MM.1S (cell line): ENCODE results near the gene KRTAP10-6.

ENCODE experiments used
- DNase-seq: peaks from one replicate; pipeline ENCODE4 v3.0.0-alpha.2; 2015
- H2AFZ ChIP-seq: fragments of 300-600 bp; sonication (generic); 2 replicates; pipeline ENCODE4 v1.6.0; 2016; ENCODE audit warnings: antibody characterized with exemption, low read length
- H3F3A ChIP-seq: fragments of 300-600 bp; sonication (generic); 2 replicates; pipeline ENCODE4 v1.6.1; 2016; ENCODE audit warnings: mild to moderate bottlenecking, antibody characterized with exemption, low read length, moderate library complexity, mixed read lengths; ENCODE audit not compliant: insufficient read depth
- H3K27ac ChIP-seq: fragments of 300-600 bp; sonication (generic); 2 replicates; pipeline ENCODE4 v1.5.1; 2016; ENCODE audit warnings: mild to moderate bottlenecking, low read length
- H3K27me3 ChIP-seq: fragments of 300-600 bp; sonication (generic); replicated peaks from 2 replicates; pipeline ENCODE4 v1.6.0; 2016; ENCODE audit warnings: low read length; ENCODE audit not compliant: insufficient read depth
- H3K36me3 ChIP-seq: fragments of 300-600 bp; sonication (generic); replicated peaks from 2 replicates; pipeline ENCODE4 v1.6.1; 2016; ENCODE audit warnings: mild to moderate bottlenecking, low read length, mixed read lengths; ENCODE audit not compliant: insufficient read depth
- H3K4me1 ChIP-seq: fragments of 300-600 bp; sonication (generic); 2 replicates; pipeline ENCODE4 v1.6.1; 2016; ENCODE audit warnings: low read length, mixed read lengths
- H3K4me2 ChIP-seq: fragments of 300-600 bp; sonication (generic); 2 replicates; pipeline ENCODE4 v1.6.0; 2016; ENCODE audit warnings: low read depth, low read length
- H3K4me3 ChIP-seq: fragments of 300-600 bp; sonication (generic); 2 replicates; pipeline ENCODE4 v1.5.1; 2016; ENCODE audit warnings: low read length, mixed read lengths
- H3K79me2 ChIP-seq: fragments of 300-600 bp; sonication (generic); 2 replicates; pipeline ENCODE4 v1.6.1; 2016; ENCODE audit warnings: mixed run types, low read length, mixed read lengths
- H3K9ac ChIP-seq: fragments of 300-600 bp; sonication (generic); 2 replicates; pipeline ENCODE4 v1.6.1; 2016; ENCODE audit warnings: low read length, mixed read lengths
- H3K9me2 ChIP-seq: fragments of 300-600 bp; sonication (generic); replicated peaks from 2 replicates; pipeline ENCODE4 v1.6.1; 2016; ENCODE audit warnings: mild to moderate bottlenecking, low read length, mixed read lengths; ENCODE audit not compliant: insufficient read depth
- H3K9me3 ChIP-seq: fragments of 300-600 bp; sonication (generic); replicated peaks from 2 replicates; pipeline ENCODE4 v1.6.1; 2016; ENCODE audit warnings: mild to moderate bottlenecking, low read length, mixed read lengths; ENCODE audit not compliant: insufficient read depth
- H4K20me1 ChIP-seq: fragments of 300-600 bp; sonication (generic); 2 replicates; pipeline ENCODE4 v1.6.1; 2016; ENCODE audit warnings: mild to moderate bottlenecking, low read length, moderate library complexity, mixed read lengths; ENCODE audit not compliant: insufficient read depth
- EZH2 ChIP-seq: fragments of 300-600 bp; sonication (generic); optimal IDR thresholded peaks from 2 replicates; pipeline ENCODE3; 2017; ENCODE audit warnings: low read depth, mild to moderate bottlenecking, antibody characterized with exemption, low read length, mixed read lengths
- EZH2phosphoT487 ChIP-seq: fragments of 300-600 bp; sonication (generic); IDR thresholded peaks from 2 replicates; pipeline ENCODE4 v1.6.1; 2018; ENCODE audit warnings: antibody characterized with exemption, low read length
- TF ChIP-seq, protein P1 (sequence below): fragments of 300-600 bp; sonication (generic); IDR thresholded peaks from 2 replicates; pipeline ENCODE4 v1.5.1; 2016; ENCODE audit warnings: antibody characterized with exemption, low read length, mixed read lengths

Gene KRTAP10-6

DNA sequence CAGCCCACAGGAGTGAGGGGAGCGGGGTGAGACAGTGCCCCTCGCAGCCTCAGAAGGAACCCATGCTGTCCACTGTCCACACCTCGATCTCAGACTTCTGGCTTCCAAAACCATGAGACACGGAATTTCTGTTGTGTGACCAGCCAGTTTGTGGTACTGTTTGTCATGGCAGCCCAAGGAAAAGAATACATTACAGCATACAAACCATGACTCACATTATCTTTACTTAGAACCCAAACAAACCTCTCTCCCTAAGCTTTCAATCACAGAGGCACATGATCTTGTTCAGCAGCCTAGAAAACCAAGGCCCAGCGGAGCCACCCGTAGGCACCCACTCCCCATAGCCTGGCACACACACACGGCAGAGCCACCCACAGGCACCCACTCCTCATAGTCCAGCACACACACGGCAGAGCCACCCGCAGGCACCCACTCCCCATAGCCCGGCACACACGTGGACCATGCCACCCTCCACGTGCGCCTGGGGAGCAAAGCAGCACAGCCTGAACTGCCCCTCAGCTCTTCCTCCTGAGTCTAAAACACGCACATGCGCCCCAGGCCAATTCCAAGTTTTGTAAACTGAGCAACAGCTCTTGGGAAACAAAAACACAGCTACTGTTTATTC is 19.2 kb downstream of the KRTAP10-6 start:
- H3K36me3 ChIP-seq: no peaks in the 10 kb centered on the region
- H3K9ac ChIP-seq: no peak overlapping the region
- no peaks in the 10 kb centered on the region for H3F3A ChIP-seq
- no peaks in the 10 kb centered on the region for H3K9me3 ChIP-seq
- peaks cover 94% of the 10 kb centered on the region for H3K27me3 ChIP-seq
- H3K4me1 ChIP-seq: no peaks in the 10 kb centered on the region
- no peak overlapping the region for H3K4me2 ChIP-seq
- no peak for DNase-seq
- no peak overlapping the region for H3K27ac ChIP-seq
- TF ChIP-seq, protein P1, sequence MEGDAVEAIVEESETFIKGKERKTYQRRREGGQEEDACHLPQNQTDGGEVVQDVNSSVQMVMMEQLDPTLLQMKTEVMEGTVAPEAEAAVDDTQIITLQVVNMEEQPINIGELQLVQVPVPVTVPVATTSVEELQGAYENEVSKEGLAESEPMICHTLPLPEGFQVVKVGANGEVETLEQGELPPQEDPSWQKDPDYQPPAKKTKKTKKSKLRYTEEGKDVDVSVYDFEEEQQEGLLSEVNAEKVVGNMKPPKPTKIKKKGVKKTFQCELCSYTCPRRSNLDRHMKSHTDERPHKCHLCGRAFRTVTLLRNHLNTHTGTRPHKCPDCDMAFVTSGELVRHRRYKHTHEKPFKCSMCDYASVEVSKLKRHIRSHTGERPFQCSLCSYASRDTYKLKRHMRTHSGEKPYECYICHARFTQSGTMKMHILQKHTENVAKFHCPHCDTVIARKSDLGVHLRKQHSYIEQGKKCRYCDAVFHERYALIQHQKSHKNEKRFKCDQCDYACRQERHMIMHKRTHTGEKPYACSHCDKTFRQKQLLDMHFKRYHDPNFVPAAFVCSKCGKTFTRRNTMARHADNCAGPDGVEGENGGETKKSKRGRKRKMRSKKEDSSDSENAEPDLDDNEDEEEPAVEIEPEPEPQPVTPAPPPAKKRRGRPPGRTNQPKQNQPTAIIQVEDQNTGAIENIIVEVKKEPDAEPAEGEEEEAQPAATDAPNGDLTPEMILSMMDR: no peak
- TF ChIP-seq EZH2: no peak
- TF ChIP-seq EZH2phosphoT487: no peak
- H3K4me3 ChIP-seq: no peak overlapping the region
- no peak overlapping the region for H2AFZ ChIP-seq
- no peaks in the 10 kb centered on the region for H4K20me1 ChIP-seq
- H3K79me2 ChIP-seq: no peaks in the 10 kb centered on the region
- no peaks in the 10 kb centered on the region for H3K9me2 ChIP-seq

DNA sequence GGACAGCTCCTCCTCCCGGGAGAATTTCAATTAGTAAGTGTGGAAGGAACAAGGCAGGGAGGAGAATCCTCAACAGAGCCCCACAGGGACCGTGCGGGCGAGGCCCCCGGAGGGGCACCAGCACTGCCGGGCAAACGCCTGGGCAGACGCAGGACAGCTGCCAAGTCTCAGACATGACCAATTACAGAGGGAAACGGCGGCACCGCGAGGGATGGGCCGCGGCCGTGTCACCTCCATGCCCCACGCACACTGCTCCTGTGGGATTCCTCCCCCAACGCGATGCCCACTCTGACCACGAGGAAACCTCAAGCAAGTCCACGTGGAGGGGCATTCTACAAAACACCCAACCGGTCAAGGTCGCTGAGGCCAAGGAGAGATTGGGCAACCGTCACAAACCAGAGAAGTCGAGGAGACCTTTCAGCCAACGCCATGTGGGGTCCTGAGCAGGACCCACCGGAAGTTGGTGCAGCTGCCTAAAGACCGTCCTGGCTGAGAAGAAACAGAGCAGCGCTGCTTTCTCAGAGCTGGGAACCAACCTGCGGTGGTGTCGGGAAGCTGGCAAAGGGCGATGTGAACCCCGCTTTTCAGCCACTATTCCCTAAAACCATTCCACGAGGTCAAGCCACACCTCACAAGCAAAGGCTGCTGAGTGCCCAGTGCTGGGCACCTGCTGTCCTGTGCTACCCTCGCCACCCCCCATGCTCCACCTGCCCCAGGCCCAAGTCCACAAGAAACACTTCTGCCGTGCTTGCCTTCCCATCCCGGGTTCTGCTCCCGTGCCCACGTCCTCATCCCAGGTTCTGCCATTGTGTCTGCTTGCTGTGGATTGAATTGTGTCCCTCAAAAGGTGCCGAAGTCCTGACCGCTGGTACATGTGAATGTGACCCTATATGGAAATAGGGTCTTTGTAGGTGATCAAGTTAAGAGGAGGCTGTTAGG is 20.2 kb downstream of the KRTAP10-6 start:
- Histone ChIP-seq H3K9ac (no peak overlapping the region), H3K27ac (no peak overlapping the region), H3K4me3 (no peak overlapping the region), H3K9me2 (no peaks in the 10 kb centered on the region), H3K4me1 (no peaks in the 10 kb centered on the region), H2AFZ (no peak overlapping the region), H3K9me3 (no peaks in the 10 kb centered on the region), H3K4me2 (no peak overlapping the region), H3K27me3 (peaks cover 94% of the 10 kb centered on the region), H3K79me2 (no peaks in the 10 kb centered on the region), H3K36me3 (no peaks in the 10 kb centered on the region), H4K20me1 (no peaks in the 10 kb centered on the region), H3F3A (no peaks in the 10 kb centered on the region)
- TF ChIP-seq, protein P1: no peak
- TF ChIP-seq EZH2 (no peak), EZH2phosphoT487 (no peak)
- no peak for DNase-seq

DNA sequence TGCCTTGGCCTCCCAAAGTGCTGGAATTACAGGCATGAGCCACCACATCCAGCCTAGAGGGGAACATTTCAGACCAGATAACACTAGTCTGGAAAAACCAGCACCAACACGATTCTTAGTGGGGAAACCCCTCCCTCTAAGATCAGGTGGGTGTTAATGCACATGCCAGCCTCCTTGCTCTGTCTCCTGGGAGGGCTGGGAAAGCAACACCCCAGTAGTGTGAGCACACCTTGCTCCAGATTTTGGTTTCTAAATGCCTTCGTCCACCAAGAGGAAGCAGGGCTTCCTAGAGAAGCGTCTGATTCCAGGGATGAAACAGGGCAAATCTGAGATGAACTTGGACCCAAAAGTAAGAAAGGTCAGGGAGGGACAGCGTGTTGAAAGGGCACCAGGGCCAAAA is 21.0 kb downstream of the KRTAP10-6 start:
- no peaks in the 10 kb centered on the region for H3K4me1 ChIP-seq
- no peak for DNase-seq

More for the DNA sequence above, 21.0 kb downstream of the KRTAP10-6 start:
- no peak overlapping the region for H3K27ac ChIP-seq
- no peaks in the 10 kb centered on the region for H3K36me3 ChIP-seq
- H2AFZ ChIP-seq: no peak overlapping the region
- H3K9me2 ChIP-seq: no peaks in the 10 kb centered on the region
- H3K9ac ChIP-seq: no peak overlapping the region
- H3K4me2 ChIP-seq: no peak overlapping the region
- no peaks in the 10 kb centered on the region for H3K9me3 ChIP-seq
- H3F3A ChIP-seq: no peaks in the 10 kb centered on the region
- TF ChIP-seq, protein P1: no peak
- no peak for TF ChIP-seq EZH2
- TF ChIP-seq EZH2phosphoT487: no peak
- no peak overlapping the region for H3K4me3 ChIP-seq
- H3K27me3 ChIP-seq: peaks cover 94% of the 10 kb centered on the region
- H3K79me2 ChIP-seq: no peaks in the 10 kb centered on the region
- no peaks in the 10 kb centered on the region for H4K20me1 ChIP-seq
